Right ventricle myocardium superior (tissue), 1 donor: ENCODE results near the gene CACNG7. TPM values are rescaled to one million over a fixed set of nuclear protein-coding genes. Genes with fewer than 3 reads are reported as not detected.
A peak's percentile ranks its signal among the peaks of the same experiment; 100 is the strongest.

ENCODE experiments used
- ATAC-seq: fragments of 200-7000 bp; cut with Tn5 transposase; one replicate; pipeline ENCODE4 v1.9.1; 2020; ENCODE audit warnings: mild to moderate bottlenecking; ENCODE audit not compliant: poor library complexity
- DNase-seq: peaks from one replicate; pipeline ENCODE4 v3.0.0-alpha.2; 2020
- intact Hi-C: fragments of 100-400 bp; cut with DNase I; formaldehyde crosslinking; loops from one replicate; pipeline ENCODE4 v1.11.2; 2022
- total RNA-seq: library from RNA; stranded (reverse); fragmentation: NEBNext Ultra II Directional; extraction: Animal tissue kit (Norgen Biotek cat#: 25700); gene quantifications from one replicate; pipeline ENCODE4 v1.2.1, GENCODE V29; 2021
- donor health status: DM: no; HTN: yes; CAD: no; lungs with severe emphysema.

Gene CACNG7
- total RNA-seq, 1 donor from 2014 or later: not detected

DNA sequence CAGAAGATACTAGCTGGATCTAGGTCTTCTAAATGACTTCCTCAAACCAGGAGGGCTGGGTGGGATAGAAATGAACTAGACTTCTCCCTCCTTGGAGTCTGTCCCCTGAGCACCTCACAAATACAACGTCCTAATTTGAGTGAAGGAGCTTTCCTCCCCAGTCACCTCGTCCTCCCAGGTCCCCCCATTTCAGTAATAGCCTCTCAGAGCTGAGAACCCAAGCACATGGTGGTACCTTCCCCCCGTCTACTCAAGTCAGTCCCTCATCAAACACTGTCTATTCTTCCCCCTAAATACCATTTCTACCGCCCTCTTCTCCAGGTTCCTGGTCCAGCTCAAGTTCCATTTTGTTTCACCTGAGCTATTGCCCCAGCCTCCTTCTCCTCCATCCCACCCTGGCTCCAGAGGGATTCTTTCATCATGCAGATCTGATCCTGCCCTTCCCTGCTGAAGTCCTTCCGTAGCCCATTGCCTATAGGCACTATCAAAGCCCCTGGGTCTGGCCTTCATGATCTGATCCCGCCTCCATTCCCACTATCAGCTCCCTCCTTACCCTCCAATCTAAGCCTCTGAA is 32.3 kb upstream of the CACNG7 start:
- intact Hi-C loops: no loop called here
- ATAC-seq (no peak), DNase-seq (peak; percentile 10)

- ATAC-seq: no peak
- intact Hi-C loops: no loop called here
- peak; percentile 17 for DNase-seq
Measured at GRCh38 chr19:53877361-53877766, 31.7 kb upstream of the CACNG7 start.

DNA sequence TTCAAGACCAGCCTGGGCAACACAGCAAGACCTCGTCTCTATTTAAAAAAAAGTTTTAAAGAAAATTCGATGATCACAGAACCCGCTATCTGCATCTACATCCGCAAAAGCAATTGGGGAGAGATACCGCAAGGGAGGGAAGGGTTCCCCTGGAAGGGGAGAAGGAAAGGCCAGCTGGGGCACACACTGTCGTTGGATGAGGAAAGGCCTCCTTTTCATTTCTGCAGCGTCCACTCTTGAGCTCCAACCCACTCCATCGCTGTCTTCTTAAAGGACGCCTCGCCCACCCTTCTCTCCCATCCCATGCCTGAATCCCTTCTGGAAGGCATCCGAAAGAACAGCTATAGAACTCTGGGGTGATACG is 30.3 kb upstream of the CACNG7 start:
- ATAC-seq (no peak), DNase-seq (no peak)
- intact Hi-C loops: no loop called here

DNA sequence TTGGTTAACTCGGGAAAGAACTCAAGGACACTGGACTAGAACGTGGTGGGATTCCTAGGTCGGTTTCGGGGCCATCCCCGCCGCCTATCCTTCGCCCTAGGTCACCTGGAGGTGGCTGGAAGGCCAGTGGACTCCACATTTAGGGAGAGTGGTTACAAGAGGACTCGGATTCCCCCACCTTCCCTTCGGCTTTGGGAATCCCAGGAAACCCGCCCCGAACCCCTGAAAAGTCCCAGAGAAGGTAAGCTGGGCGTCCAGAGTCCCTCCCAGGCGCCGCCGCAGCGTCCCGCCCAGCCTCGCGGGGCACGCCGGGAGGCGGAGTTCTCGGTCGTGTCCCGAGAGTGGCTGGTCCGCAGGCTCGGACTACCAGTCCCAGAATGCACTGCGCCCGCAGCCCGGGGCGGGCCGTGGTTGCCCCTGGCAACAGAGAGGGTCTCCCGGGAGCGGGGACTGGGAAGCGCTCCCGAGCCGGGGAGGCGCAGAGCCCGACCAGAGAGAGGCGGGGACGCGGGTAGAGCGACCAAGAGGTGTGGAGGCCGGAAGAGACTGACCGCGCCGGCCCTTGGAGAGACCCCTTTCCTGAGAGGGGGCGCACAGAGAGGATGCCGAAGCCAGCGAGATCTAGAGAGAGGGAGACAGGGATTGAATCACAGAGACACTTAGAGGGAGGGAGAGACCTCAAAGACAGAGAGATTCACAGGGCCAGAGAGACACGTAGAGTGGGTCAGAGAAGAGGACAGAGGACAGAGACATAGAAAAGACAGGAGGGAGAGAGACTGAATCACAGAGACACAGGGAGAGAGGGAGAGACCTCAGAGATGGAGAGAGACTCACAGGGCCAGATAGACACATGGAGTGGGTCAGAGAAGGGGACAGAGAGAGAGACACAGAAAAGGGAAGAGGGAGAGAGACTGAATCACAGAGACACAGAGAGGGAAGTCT is 29.7 kb upstream of the CACNG7 start:
- intact Hi-C loops: no loop called here
- ATAC-seq: peak; percentile 98

DNA sequence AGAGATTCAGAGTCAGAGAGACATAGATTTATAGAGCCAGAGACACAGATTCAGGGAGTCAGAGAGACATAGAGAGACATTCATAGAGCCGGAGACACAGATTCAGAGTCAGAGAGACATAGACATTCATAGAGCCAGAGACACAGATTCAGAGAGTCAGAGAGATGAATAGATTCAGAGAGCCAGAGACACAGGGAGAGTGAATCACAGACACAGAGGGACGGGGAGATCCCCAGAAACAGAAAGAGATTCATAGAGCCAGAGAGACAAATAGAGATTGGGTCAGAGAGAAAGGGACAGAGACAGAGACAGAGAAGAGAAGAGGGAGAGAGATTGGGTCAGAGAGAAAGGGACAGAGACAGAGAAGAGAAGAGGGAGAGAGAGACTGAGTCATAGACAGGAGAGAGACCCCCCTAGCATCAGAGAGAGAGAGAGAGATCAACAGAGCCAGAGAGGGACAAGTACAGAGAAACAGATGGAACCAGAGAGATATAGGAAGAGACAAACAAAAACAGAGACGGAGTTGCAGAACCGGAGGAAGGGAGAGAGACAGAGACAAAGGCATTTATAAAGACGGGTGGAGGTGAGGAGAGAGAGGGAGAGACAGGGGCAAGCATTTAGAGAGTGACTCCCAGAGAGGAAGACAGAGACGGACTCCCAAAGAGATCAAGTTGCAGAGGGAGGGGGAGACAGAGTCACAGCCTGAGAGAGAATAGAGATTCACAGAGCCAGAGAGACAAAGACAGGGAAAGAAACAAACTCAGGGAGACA is 28.2 kb upstream of the CACNG7 start:
- DNase-seq: no peak
- no peak for ATAC-seq
- intact Hi-C loops: no loop called here

More for the DNA sequence above, 29.7 kb upstream of the CACNG7 start:
- peak; percentile 96 for DNase-seq

DNA sequence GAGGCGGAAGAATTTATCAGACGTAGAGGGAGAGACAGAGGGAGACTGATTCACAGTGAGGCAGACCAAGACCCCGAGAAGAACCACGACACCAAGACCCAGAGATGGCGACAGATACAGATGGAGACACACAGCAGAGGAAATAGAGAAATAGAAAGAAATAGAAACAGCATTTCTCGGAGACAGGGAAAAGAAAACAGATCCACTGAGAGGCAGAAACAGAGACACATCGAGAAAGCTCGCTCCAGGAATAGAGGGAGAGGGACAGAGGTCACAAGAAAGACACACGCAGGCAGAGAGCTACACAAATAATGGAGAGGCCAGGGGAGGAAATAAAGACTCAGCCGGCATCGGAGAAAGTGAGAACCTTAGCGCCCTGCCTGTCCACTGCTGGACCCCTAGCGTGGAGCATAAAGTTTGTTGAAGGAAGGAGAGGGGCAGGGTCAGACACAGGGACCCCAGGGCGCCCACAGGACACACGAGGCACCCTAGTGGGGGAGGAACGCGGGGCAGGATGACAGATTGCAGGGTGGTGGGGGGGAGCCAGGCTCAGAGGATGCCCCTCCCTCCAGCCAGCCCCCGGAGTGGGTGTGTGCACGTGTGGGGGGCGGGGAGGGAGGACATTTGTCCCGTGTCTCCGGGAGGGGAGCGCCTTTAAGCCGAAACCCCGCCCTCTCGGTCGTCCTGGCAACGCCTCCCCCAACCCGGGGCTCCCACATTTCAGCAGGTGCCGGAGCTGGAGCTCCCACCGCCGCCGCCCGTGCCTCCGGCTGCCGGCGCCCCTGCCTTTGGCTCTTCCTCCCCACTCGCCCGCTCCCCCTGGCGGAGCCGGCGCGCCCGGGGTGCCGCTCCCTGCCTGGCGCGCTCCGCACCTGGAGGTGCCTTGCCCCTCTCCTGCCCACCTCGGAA is 27.3 kb upstream of the CACNG7 start, which contains the start of gene PRKCG:
Gene PRKCG (plus strand): TSS at position 716 of the 909 bp plus-strand sequence. CDS start 298 bp downstream, outside the sequence.
- intact Hi-C loops: no loop called here
- peak; percentile 62 for DNase-seq
- no peak for ATAC-seq

- no peak for ATAC-seq
- intact Hi-C loops: no loop called here
- no peak for DNase-seq
Measured at GRCh38 chr19:53882391-53883050, 26.6 kb upstream of the CACNG7 start.

GRCh38 chr19:53883231-53883661 is 25.8 kb upstream of the CACNG7 start:
- ATAC-seq: no peak
- intact Hi-C loops: no loop called here

DNA sequence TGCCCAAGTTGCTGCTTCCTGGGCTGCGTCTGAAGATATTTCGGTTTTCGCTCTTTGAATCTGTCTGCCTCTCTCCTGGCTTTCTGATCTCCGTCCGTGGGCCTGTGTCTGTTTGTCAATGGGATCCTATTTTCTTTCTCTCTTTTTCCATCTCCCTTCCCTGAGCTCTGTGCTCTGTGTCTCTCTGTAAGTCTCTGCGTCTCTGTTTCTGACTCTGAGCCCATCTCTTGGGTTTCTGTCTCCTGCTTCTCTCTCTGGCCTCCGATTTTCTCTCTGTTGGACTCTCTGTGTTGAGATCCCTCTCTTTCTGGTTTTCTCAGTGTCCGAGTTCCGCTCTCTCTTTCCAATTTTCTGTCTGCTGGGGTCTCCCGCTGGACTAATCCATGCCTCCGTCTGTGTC is 25.3 kb upstream of the CACNG7 start:
- intact Hi-C loops: no loop called here
- DNase-seq (no peak), ATAC-seq (no peak)

More at GRCh38 chr19:53883231-53883661, 25.8 kb upstream of the CACNG7 start:
- no peak for DNase-seq

DNA sequence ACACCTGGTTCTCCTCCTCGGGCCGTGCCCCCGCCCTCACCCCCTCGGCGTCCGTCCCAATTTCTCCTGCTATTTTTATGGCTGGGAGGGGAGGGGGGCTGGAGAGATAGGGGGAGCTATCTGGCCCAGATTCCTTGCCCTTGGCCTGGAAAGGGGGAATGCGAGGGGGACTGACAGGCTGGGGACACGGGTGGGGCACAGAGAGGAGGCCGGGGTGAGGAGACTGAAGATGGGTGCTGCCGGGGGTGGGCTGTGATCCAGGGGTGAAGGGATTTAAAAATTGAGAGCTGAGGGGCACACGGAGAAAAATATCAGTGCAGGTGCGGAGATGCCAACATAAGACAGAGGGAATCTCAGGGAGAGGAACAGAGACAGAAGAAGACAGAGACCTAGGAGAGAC is 24.8 kb upstream of the CACNG7 start:
- intact Hi-C loops: no loop called here
- no peak for DNase-seq
- ATAC-seq: no peak

- ATAC-seq (no peak), DNase-seq (no peak)
- intact Hi-C loops: no loop called here
Measured at GRCh38 chr19:53885036-53885435, 24.0 kb upstream of the CACNG7 start.

- intact Hi-C loops: no loop called here
- ATAC-seq (no peak), DNase-seq (no peak)
Measured at GRCh38 chr19:53892301-53892980, 16.6 kb upstream of the CACNG7 start.

GRCh38 chr19:53892981-53893325 is 16.1 kb upstream of the CACNG7 start:
- intact Hi-C loops: no loop called here
- no peak for ATAC-seq
- no peak for DNase-seq

GRCh38 chr19:53894707-53895106 is 14.4 kb upstream of the CACNG7 start:
- no peak for ATAC-seq
- DNase-seq: no peak
- intact Hi-C loops: no loop called here

- no peak for ATAC-seq
- no peak for DNase-seq
- intact Hi-C loops: no loop called here
Measured at GRCh38 chr19:53896682-53897081, 12.4 kb upstream of the CACNG7 start.

DNA sequence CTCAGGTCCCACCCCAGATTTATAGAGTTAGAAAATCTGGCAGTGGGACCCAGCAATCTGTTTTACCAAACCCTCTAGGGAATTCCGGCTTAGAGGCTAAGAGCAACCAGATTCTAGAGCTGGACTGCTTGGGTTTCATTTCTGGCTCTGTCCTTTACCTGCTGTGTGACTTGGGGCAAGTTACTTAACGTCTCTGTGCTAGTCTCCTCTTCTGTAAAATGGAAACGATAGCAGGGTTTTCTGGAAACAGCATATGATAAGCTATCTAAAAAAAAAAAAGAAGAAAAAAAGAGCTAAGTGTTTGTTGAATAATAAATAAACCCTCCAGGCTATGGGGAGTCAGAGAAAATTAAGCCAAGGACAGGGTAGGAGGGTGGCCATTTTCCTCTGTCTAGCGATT is 11.6 kb upstream of the CACNG7 start:
- intact Hi-C loops: no loop called here
- ATAC-seq: no peak
- no peak for DNase-seq

- DNase-seq (no peak), ATAC-seq (no peak)
Measured at GRCh38 chr19:53898166-53898565, 10.9 kb upstream of the CACNG7 start.

More at GRCh38 chr19:53898166-53898565, 10.9 kb upstream of the CACNG7 start:
- intact Hi-C loops: no loop called here
